HG02870 (cell line): ENCODE data around the gene NOVA1.

ENCODE experiments used
- ATAC-seq: cut with Tn5 transposase; IDR thresholded peaks from one replicate; pipeline ENCODE4 v1.9.1; 2021; ENCODE audit warnings: mild to moderate bottlenecking, moderate library complexity; ENCODE audit not compliant: unreplicated experiment

Gene NOVA1

DNA sequence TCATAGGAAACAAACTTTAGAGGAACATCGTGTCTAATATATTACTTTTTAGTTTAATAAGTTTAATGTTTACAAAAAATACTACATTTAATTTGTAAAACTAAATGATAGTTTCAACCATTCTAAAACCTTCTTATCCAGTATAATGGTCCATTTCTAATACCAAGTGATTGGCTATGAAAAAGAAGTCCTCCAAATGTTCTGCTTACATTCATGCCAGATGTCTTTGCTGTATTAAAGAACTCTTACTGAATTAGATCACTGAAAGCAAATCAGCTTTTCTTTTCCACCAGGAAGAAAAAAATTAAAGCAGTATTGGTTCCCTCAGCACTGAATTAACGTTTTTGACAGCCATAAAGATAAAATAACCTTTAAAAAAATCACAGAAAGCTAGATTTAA, 3.7 kb downstream of the NOVA1 start:
- no peak for ATAC-seq

DNA sequence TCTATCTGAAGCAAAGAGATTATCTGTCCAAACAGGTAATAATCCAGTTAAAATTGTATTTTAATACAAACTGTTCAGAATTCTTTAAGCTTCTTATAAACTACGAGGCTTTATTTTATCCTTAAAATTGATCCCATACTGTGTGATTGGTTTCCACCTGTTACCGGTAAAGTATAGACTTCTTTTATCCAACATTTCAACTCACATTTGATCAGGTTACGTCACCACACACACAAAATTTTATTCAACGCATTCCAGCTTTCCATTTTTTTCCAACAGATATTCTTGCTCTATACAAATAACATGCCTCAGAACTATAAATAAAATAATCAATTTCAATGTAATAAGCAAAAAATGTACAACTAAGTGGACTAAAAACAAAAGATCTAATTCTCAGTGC, 4.5 kb downstream of the NOVA1 start:
- ATAC-seq: no peak

DNA sequence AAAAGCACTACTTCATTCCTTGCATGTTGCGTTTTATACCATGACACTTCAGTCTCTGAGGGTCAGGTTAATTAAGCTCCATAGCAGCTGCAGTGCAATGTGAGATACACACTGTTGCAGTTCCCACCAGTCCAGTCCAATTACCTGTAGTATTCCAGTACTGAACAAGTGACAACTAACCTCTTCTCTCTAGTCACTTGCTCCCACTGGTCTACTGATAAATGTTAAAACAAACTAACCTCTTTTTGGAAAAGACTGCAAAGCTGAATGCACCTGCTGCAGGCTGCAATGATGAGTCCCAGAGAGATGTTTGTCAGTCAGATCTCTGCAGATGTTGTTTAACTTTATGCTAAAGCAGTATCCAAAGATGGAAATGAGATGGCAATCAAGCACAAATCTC, 7.9 kb downstream of the NOVA1 start:
- ATAC-seq: no peak

DNA sequence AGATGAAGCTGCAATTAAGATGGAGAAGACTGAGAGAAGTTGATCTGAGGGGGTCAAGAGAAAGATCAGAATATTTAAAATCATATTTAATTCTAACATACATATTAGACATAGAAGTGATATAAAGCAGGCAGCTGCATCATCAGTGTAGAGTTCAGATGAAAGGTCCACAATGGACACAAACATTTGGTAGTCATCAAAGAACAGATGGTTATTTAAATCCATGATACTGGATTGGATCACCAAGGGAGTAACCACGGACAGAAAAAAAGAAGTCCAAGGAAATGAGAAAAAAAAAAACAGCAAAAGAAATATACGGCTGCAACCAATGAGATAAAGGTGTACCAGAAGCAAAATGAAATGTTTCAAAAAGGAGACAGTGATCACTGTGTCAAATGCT, 20.1 kb downstream of the NOVA1 start:
- ATAC-seq: no peak

DNA sequence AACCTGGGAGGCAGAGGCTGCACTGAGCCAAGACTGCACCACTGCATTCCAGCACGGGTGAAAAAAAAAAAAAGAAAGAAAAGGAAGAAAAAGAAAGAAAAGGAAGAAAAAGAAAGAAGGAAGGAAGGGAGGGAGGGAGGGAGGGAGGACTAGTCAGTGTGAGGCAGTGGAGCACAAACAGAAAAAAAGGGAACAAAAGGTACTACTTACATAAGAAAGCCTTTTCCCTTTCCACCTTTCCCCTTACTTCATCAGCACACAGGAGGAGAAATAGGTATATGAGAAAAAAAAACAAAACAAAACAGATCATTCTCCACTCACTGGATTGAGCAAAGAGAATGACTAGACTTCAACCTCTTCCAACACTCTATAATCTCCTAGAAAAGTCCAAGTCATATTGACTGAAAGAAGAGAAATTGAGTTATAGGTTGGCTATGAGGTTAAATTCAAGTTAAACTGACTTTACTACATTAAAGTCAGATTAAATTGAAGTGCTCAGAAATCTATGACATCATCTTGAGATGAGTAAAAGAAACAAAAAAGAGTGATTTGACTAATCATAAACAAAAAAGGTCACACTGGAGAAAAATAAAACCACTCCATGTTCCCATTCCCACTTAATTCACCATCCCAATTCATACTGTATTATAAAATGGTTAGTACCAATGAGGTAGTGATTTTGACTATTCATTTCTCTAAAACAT, 43.6 kb downstream of the NOVA1 start:
- no peak for ATAC-seq

DNA sequence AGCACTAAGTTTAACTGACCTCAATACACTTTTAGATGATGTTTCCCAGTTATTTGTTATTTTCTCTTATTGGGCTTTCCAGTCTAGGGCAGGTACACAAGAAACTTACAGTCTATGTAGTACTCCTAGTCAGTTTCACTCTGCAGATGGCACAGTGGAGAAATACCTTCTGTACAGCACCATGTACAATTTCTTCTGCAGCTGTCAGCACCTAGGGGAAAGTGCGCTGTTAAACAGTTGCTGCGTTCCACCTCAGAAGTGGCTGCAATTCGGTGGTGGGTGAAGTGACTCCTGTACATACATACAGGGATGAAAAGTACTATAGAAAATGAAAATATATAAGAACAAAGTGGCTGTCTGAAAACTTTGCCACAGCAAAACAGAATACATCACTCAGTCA, 48.3 kb downstream of the NOVA1 start:
- no peak for ATAC-seq

DNA sequence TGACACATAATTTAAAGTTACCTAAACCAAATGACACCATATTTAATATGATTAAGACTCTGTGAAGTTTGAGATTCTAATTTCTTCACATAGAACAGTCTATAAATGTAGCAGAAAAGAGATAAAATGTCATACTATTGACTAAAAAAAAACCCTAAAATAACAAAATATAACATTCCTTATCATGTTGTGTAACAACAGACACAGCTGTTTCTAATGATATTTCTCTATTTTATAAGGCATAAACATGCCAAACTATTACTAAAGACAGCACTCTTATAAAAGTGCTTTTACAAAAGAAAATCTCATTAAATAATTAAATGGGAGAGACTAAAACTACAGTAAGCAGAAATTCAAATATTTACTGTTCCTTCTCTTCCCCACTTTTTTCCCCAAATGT, 49.4 kb downstream of the NOVA1 start:
- ATAC-seq: no peak

DNA sequence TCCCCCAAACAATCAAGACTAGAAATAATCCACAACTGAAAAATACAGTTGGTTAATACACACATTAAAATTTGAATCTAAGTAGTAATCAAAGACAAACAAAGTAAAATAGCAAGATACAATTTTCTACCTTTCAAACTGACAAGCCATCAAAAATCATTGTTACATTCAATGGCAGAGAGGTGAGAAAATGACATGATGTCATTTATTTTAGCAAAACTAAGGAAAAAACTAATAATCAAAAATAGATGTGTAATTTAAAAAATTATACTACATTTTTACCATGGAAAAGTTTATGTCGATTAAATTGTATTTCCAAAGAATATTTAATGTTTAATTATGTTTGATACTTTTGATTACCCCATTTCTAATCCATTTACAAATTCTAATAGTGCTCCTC, 59.7 kb downstream of the NOVA1 start:
- ATAC-seq: no peak

DNA sequence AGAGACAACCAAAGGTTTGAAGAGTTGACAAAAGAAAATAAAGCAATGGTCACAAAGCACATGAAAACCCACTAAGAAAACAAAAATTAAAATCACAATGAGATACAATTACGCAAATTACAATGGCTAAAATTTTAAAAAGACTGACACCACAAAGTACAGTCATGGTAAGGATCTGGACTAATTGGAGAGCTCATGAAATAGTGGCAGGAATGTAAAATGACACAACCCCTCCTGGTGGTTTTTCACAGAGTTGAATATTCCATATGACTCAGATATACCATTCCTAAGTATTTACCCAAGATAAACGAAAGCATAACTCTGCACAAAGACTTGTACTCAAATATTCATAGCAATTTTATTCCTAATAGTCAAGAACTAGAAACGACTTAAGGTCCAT, 65.9 kb downstream of the NOVA1 start:
- ATAC-seq: no peak

DNA sequence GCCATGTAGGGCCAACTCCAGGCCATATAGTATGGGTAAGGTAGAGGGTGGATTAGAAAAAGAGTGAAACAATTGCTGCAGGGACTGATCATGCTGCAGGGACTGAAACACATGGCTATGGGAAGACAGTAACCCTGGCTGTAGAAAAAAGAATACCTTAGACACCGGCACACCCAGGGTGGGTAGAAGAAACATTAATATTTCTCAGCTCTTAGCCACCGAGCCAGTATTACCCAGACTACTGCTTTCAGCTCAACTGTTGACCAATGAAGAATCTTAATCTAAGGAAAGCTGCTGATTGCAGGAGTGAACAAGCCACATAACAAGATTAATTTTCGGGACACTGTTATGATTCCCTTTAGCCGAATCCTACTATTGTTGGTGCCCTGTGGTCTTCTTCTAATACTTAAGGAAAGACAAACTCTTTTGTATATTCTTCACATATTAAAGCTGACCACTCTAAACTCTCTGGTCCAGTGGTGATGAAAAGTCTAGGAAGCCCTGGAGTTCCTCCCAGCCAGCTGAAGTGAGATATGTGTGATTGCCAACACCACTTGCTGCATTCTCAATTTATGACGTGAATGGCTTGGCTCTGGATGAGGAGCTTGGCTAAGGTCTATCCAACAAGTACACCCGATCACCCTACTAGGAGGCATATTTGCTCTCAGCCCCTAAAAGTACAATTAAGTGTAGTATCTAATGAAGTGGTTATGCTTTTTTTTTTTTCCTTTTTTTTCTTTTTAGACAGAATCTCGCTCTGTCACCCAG, 69.2 kb downstream of the NOVA1 start:
- no peak for ATAC-seq

DNA sequence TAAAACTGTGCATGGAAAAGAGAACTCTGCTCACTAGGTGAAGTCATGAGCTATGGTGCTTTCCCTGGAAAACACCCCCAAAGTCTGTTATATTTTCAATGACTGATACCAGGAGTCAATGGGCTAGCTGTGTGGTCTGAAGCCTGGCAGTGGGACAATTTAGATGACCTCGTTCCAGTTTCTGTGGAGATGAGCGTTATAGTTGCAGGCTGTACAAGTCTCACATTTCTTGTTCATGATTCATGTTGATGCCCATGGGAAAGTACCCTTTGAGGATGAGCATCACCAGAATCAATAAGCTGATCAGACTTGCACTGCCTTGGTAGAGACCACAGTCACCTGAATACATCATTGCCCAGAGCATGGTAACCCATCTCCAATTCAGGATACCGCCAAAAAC, 70.7 kb downstream of the NOVA1 start:
- no peak for ATAC-seq

DNA sequence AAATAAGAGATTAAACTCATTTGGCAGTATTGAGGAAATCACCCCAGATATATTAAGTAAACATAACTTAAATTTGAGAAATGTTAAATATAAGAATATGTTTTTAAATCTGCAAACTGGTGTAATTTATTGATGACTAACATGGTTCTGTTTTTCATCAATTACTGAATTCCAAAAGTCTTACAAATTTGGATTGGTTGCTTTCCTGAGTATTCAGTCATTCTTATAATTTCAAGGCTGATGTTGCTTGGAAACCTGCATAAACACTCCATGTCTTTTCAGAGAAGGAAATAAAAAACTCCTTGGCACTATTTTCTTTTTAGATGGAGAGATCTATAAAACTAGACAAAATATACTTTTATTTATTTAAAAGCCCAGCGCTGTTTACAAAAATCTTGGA, 71.7 kb downstream of the NOVA1 start:
- ATAC-seq: no peak

DNA sequence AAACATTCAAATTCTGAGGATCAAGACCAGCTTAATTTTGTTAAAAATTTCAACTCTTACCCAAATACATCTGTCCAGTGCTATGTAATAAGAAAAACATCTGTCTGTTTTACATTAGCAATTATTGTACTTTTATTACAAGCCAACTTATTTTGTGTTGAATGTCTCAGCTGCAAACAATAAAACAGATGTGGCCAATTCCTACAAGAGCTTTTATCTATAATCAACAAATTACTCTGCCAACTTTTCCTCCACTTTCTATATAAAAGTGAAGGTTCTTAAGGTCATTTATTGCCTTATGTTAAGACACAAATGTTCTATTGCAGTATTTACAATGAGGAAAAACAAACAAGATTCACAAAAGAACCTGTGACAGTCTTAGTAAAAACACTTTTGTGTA, 72.7 kb downstream of the NOVA1 start:
- ATAC-seq: no peak

DNA sequence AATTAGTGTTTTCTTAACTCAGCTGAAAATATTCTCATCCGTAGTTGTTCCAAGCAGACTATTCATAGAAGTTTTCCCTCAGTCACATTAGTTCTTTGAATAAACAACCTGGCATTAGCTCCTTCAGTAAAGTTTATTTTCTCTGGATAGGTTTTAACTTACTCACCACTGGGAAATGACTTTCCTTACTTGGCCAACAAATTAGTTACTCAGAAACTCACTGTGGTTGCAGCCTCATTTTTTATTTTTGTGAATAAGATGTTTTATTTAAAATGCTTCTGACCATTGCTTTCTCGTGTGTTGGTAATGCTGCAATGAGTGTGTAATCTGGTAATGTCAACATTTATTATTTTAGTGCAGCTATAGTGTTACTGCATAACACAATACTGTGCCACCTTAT, 74.9 kb downstream of the NOVA1 start:
- no peak for ATAC-seq

DNA sequence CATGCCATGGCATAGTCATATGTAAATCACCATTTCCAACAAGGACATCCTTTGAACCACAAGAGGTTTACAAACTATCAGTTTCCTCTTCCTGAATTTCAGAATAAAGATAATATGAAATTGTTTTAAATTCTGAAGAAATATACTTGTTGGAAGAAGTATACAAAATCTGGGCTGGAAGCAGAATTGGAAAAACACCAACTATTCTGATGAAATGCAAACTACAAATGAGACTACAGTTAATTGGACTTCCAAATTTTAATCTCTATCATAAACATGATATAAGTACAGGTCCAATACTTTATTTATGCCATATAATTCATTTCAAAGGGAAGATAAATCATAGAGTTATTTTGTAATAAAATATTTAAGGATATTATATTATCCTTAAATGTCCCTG, 80.1 kb downstream of the NOVA1 start:
- no peak for ATAC-seq

DNA sequence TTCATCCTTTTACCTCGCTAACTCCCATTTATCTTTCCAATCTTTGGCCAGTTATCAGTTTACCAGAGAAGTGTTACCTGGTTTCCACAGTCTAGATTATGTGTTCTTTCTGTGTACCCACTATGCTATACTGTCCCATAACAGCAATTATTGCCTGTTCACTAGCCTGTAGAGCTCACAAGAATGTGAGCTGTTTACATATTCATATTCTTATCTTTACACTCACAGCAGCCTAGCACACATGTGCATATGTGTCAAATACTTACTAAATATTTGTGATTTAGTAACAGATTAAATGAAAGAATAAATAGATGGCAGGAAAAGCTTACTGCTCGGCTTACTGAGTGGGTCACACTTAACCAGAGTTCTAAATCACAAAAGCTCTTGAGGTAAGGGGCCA, 97.8 kb downstream of the NOVA1 start:
- ATAC-seq: no peak

DNA sequence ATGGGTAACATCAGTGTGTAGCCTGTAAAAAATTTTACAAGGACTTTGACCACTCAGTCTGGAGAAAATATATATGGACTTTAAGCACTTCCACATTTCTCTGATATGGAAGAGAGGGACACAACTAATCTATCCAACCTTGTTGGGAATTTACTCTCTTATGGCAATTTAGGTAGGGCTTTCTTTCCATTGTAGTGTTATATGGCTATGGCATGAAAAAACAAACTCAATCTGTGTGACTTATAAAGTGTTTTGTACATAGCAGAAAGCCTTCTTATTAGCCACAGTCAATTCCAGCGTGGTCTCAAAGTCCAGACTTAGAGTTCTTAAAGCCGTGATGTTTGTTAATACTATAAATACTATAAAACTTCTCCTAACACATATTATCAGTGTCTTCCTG, 98.3 kb downstream of the NOVA1 start:
- ATAC-seq: no peak

DNA sequence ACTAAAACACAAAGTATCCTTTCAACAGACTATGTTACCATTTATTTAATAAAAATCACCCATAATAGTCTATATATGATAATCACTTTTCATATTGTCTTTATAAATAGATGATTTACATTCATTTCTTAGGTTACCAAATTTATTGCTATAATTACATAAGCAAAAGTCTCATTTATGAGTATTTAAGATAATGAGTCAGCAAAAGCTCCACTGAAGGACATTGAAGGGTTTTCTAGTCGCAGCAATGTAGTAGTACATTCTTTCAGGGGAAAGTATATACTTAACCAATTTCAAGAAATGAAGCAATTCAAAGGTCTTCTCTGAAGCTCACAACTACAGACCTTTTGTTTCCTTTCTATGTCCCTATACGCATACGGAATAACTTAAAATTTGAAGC, 110.9 kb downstream of the NOVA1 start:
- no peak for ATAC-seq

DNA sequence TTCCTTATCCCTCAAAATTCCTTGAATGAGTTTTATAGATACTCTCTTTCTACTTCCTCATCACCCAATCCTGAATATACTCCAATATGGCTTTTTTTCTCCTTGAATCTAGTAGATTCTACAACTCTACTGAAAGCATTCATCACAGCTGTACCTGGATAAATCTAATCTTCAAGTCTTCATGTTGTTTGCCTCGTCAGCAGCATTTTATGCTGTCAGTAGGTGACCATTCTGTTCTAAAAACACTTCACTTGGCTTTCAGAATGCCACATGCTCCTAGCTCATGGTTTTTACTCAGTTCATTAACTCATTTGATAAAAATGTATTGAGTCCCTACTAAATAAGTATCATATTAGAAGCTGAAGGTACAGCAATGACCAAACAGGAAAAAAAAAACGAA, 113.3 kb downstream of the NOVA1 start:
- ATAC-seq: no peak

DNA sequence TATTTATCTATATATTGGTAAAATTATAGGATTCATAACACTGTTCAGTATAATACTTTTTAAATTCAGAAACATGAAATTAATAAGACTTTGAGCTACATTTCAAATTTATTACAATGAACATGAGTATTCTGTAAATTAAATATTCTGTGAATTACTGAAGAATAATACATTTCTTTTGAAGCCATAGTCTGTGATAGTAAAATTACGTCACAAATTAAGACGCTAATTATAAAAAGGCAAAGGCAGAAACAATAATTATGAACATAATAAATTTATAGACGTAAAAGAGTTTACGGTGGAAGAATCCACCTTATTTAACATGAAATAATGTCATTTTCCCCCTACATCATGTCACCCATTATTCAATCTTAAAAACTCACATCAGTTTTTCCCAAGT, 118.9 kb downstream of the NOVA1 start:
- ATAC-seq: no peak

DNA sequence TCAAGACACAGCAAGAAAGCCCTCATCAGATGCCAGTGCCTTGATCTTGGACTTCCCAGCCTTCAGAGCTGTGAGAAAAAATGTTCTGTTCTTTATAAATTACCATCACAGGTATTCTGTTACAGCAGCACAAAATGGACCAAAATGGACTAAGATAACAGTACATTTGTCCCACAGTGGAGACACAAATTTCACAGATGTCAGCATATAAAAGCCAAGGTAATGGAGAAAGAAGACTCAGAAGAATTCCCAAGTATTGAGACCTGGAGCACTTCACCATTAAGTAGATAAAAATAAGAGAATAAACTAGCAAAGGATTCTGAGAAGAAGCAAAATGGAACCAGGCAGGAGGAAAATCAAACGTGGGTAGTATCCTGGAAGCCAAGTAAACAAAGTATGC, 131.0 kb downstream of the NOVA1 start:
- no peak for ATAC-seq

DNA sequence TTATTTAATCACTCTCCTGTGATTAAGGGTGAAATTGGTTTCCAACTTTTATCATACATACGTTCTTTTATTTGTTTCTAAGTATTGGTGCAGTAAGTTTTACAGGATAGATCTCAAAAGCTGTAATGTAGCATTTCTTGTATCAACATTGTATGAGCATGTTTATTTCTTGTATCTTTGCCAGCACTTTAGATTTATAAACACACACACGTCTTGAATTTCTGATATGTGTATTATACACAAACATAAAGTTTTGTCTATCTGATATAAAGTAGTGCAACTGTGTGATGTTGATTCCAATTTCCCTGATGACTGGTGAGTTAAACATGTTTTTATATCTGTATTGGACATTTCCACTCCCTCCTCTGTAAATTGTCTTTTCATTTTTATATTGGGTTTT, 134.7 kb downstream of the NOVA1 start:
- no peak for ATAC-seq

DNA sequence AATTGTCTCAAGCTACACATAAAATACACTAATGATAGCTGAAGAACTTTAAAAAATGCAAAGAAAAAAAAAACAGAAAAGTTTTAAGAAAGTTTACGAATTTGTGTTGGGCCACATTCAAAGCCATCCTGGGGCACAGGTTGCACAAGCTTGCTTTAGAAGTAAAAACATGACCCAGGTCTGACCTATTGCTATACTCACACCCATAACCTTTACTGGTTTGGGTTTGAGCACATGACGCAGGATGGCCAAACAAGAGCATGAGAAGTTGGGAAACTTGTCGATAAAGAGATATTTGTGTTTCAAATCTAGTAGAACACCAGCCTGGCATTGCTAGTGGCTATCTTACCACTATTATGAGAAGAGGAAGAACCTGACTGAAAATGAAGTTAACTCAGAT, 143.7 kb downstream of the NOVA1 start:
- ATAC-seq: no peak
